GM10847 (cell line): ENCODE data around the gene PXT1.

Experiments
- POLR2A ChIP-seq: IDR thresholded peaks from 2 replicates; pipeline ENCODE4 v1.6.1; 2011; ENCODE audit not compliant: insufficient read length; ENCODE audit errors: extremely low read depth

Gene PXT1

DNA sequence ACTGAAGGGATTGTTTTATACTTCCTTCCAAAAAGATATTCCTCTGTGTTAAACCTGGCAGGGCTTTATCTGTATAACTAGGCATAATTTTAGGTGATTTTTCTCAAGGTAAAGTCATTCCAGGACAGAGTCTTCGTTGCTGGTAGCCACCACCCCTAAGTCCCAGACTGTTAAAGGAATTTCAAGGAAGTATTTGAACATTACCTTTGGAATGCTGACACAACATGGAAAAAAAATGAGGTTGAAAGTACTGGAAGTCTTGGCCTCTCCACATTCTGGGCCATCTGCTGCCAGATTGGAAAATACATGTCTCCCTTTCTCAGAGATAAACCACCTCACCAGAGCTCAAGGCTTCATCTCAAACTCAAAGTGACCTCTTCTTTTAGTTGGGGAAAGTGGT is 28.2 kb downstream of the PXT1 start:
- no peak for TF ChIP-seq POLR2A

GRCh38 chr6:36413489-36414480 is 28.9 kb downstream of the PXT1 start:
- TF ChIP-seq POLR2A, result no peak

- TF ChIP-seq POLR2A, result no peak
Observed at GRCh38 chr6:36404164-36404563, 38.5 kb downstream of the PXT1 start.

- TF ChIP-seq POLR2A, result no peak
Observed at GRCh38 chr6:36402481-36402880, 40.2 kb downstream of the PXT1 start.

DNA sequence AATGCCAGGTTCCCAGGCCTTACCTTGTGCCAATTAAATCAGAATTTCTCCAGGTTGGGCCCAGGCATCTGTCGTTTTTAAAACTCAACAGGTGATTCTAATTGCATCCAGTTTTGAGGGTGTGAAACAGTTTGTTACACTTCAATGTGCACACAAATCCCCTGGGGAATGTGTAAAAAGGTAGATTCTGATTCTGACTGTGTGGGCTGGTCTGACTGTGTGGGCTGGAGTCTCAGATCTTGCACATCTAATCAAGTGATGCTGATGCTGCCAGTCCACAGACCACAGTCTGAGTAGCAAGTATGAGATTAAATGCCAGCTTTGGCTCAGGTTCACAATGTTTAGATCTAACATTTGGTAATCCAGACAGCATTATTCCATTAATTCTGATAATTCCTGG is 42.7 kb downstream of the PXT1 start:
- TF ChIP-seq POLR2A, result no peak

DNA sequence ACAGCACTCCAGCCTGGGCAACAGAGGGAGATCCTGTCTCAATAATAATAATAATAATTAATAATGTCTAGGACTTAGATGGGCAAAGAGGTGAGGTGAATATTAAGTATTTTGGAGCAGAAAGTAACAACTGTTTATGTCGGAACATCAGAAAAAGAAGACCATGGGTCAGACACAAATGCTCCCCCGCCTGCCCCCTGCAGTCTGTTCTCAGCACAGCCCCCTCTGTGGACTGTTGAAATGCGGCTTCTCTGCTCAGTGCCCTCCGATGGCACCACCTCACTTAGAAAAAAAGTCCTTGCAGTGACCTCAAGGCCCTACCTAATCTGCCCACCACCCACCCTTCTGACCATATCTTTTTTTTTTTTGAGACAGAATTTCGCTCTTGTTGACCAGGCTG is 50.0 kb downstream of the PXT1 start:
- TF ChIP-seq POLR2A, result no peak

GRCh38 chr6:36389353-36389752 is 53.3 kb downstream of the PXT1 start:
- no peak for TF ChIP-seq POLR2A

DNA sequence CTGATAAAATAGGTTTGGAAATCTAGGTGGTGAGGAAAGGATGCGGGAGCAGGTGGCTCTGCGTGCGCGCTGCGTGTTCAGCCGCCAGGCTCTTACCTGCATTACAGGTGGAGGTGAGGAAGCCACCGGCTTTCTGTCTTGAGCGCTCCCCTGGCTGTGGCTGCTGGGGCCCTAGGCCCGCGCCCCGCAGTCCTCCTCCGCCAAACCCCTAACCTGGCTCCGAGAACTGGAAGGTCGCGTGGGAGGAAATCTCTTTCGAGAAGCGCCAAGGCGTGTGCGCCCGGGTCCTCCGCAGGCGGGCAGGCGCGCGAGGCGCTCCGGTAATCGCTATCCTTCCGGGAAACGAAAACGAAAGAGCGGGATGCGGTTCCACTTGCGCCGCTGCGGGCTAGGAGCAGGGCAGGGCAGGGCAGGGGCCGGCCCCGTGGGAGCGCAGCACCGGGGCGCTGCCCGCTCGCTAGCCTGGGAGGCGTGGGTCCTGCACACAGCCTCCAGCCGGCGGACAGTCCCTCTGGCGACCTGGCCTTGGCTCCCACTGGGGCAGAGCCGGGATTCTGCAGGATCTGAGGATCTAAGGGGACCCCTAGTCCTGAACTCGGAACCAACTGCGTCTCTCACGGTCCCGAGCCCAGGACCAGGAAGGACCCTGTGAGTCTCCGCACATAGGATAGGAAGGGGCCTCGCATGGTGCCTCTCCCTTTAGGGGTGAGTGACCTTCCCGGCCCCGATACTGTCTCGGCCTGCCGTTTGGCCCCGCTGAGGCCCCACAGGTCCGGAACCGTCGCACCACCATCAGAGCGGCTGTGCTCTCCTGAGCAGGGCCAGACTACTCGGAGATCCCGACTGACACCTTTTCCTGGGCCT is 55.0 kb downstream of the PXT1 start, which contains the start of gene ETV7:
ETV7 (minus strand) TSS at position 230 of the 864 bp plus-strand sequence; CDS start at position 102, 128 bp downstream.
- TF ChIP-seq POLR2A, result no peak

- TF ChIP-seq POLR2A, result no peak
Observed at GRCh38 chr6:36386495-36387439, 55.9 kb downstream of the PXT1 start.

- no peak for TF ChIP-seq POLR2A
Observed at GRCh38 chr6:36384095-36384494, 58.6 kb downstream of the PXT1 start.

DNA sequence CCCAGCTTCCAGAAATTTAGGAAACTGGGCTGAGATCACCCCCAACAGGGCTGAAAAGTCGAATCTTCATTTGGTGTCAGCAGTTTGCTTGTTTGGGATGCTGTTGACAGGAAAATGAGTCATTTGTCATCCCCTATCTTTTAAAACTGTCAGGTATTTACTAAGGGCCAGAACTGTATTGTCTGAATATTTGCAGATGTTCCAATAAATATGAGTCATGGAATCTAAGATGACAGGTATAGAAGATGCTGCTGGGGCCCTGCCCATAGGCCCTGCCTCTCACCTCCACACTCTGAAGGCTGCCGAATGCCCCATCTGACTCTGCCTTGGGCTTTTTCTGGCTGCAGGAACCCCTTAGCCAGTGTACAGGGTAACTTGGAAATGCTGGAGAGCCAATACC is 59.0 kb downstream of the PXT1 start:
- no peak for TF ChIP-seq POLR2A

GRCh38 chr6:36382976-36383375 is 59.7 kb downstream of the PXT1 start:
- no peak for TF ChIP-seq POLR2A

DNA sequence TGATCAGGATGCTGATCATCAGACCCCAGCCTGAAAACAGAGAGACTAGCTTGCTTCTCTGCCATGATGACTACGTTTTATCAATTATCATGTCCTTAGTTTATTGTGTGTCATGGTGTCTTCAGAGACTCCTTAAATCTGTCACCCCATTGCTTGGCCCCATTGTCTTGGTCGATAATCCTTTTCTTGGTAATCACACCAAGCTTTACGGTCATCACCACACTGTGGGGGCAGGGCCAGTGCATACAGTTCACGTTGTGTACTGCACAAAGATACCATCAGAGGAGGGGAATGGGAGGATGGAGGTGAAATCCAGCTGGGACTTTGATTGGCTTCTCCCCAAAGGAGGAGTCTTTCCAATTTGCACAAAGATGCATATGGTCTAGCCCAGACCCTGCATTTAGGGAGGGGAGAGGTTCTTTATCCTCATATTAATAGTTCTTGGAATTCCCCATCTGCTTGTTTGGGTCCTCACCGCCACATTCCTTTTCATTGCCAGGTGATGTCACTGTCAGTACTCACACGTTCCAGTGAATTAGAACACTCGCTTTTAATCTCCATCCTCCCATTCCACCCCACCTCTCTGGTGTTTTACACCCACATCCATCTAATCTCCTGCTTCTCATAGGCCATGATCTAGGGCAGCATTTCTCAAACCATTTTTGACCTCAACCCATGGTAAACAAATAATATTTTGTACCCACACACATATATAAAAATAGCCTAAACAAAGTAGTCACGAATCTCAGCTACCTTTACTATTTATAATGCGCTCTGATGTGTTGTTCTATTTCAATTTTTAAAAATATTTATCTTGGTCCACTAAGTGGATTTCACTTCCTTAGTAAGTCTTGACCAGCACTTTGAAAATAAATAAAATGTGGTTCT is 60.9 kb downstream of the PXT1 start:
- TF ChIP-seq POLR2A, result no peak

- no peak for TF ChIP-seq POLR2A
Observed at GRCh38 chr6:36380166-36380565, 62.5 kb downstream of the PXT1 start.

- no peak for TF ChIP-seq POLR2A
Observed at GRCh38 chr6:36378936-36379335, 63.7 kb downstream of the PXT1 start.
